Right lobe of liver (tissue), 6 donors: ENCODE results near the gene PRKAR2B. TPM values are rescaled to one million over a fixed set of nuclear protein-coding genes. Genes with fewer than 3 reads are reported as not detected.

ENCODE experiments used
- ATAC-seq, 4 donors: fragments of 200-7000 bp; cut with Tn5 transposase; one replicate each; pipeline ENCODE4 v1.9.1; 2020; ENCODE audit warnings: mild to moderate bottlenecking in 4 of 4, moderate library complexity in 4 of 4
- DNase-seq, 3 donors: peaks; one replicate each; pipeline ENCODE4 v3.0.0-alpha.2; 2020
- H3K27ac ChIP-seq, 3 donors: fragments of 200-600 bp; one replicate each; pipeline ENCODE4 v1.8.0; 2022
- H3K27me3 ChIP-seq, 2 donors: fragments of 200-600 bp; one replicate each; pipeline ENCODE4 v1.8.0; 2022
- H3K36me3 ChIP-seq, 4 donors: fragments of 200-600 bp; sonication (generic) in 1 of 4; one replicate each; pipeline versions ENCODE4 v1.5.1 to v1.8.0; 2017 to 2022; ENCODE audit warnings: control low read depth in 1 of 4
- H3K4me1 ChIP-seq, 4 donors: fragments of 200-600 bp; sonication (generic) in 1 of 4; one replicate each; pipeline versions ENCODE4 v1.5.1 to v1.8.0; 2017 to 2022; ENCODE audit warnings: control low read depth in 1 of 4
- H3K4me3 ChIP-seq, 3 donors: fragments of 200-600 bp; one replicate each; pipeline ENCODE4 v1.8.0; 2022
- H3K9me3 ChIP-seq, 4 donors: fragments of 200-600 bp; sonication (generic) in 1 of 4; one replicate each; pipeline versions ENCODE4 v1.5.1 to v1.8.0; 2017 to 2022; ENCODE audit warnings: control low read depth in 1 of 4
- CTCF ChIP-seq, 4 donors: fragments of 200-600 bp in 3 of 4; fragments of 450-650 bp in 1 of 4; IDR thresholded peaks; one replicate each; pipeline versions ENCODE4 v1.5.1 to v1.8.0; 2016 to 2022; ENCODE audit warnings: antibody characterized with exemption in 4 of 4, mild to moderate bottlenecking in 2 of 4
- POLR2A ChIP-seq: fragments of 450-650 bp; IDR thresholded peaks from one replicate; pipeline ENCODE4 v1.6.1; 2017; ENCODE audit warnings: antibody characterized with exemption, mild to moderate bottlenecking
- WGBS: methylation state at CpG from one replicate; pipeline ENCODE4 v1.1.6; 2018; ENCODE audit warnings: low coverage, low lambda C conversion rate; ENCODE audit not compliant: insufficient coverage; ENCODE audit errors: missing lambda C conversion rate; 5-methylcytosine and 5-hydroxymethylcytosine counted together
- intact Hi-C, 2 donors: fragments of 100-400 bp; cut with DNase I; formaldehyde crosslinking; loops; one replicate each; pipeline versions ENCODE4 v1.11.2 to v1.14.1; 2022
- total RNA-seq, 6 experiments: library from RNA; depleted of rRNA in 2 of 6; stranded (reverse); fragments of >200 nt in 2 of 6; fragmentation: NEBNext Ultra II Directional in 3 of 6; extraction: Animal tissue kit (Norgen Biotek cat#: 25700) in 3 of 6; gene quantifications; one replicate each; pipeline versions ENCODE4 v1.1.0 to v1.2.4, GENCODE V29; 2016 to 2023
- donor health status: DM: no; HTN: yes; CAD: no.
- donor health status: DM: no; HTN: no; CAD: no.
- donor health status: DM: no; HTN: no; CAD: no.
- donor health status: DM: no; HTN: yes; CAD: no.
- donor health status: DM: no; HTN: yes; CAD: no.

Gene PRKAR2B
- total RNA-seq, 6 experiments from 2014 or later: 1.4 to 2.9 (median 1.8) TPM

- ATAC-seq (no peak), DNase-seq (no peak)
- peaks cover 0 to 4% (median 0%) of the 10 kb centered on the region in 4 donors for H3K4me1 ChIP-seq
- H3K4me3 ChIP-seq: no peak overlapping the region
- 97% methylated on average over 9 of the region's 10 CpGs for WGBS
- H3K27me3 ChIP-seq: no peaks in the 10 kb centered on the region
- H3K9me3 ChIP-seq: no peaks in the 10 kb centered on the region
- TF ChIP-seq CTCF (IDR thresholded peaks at IDR 0.05) (no peak), POLR2A (no peak)
- no peak overlapping the region for H3K27ac ChIP-seq
- intact Hi-C loops: no loop called here
- peaks cover 0 to 71% (median 27%) of the 10 kb centered on the region in 4 donors for H3K36me3 ChIP-seq
Measured at GRCh38 chr7:107196834-107197610, 152.5 kb downstream of the PRKAR2B start.

- H3K4me3 ChIP-seq: no peak overlapping the region
- no peaks in the 10 kb centered on the region for H3K9me3 ChIP-seq
- intact Hi-C loops: no loop called here
- DNase-seq (peak in 1 of 3 donors; percentile 34), ATAC-seq (peak; percentile 82 to 87 (median 83))
- no peak overlapping the region for H3K27ac ChIP-seq
- H3K4me1 ChIP-seq: no peaks in the 10 kb centered on the region
- 55% methylated on average over 4 of the region's 4 CpGs for WGBS
- peaks cover 0 to 74% (median 25%) of the 10 kb centered on the region in 4 donors for H3K36me3 ChIP-seq
- H3K27me3 ChIP-seq: no peaks in the 10 kb centered on the region
- TF ChIP-seq POLR2A (no peak), CTCF (IDR thresholded peaks at IDR 0.05) (peak; percentile 40 to 50 (median 41))
Measured at GRCh38 chr7:107201795-107202450, 157.4 kb downstream of the PRKAR2B start.

GRCh38 chr7:107203607-107204006 lies 159.1 kb downstream of the PRKAR2B start:
- WGBS: 92% methylated on average over 5 of the region's 7 CpGs
- H3K9me3 ChIP-seq: no peaks in the 10 kb centered on the region
- no peak overlapping the region for H3K27ac ChIP-seq
- no peak for DNase-seq
- H3K27me3 ChIP-seq: no peaks in the 10 kb centered on the region
- TF ChIP-seq CTCF (IDR thresholded peaks at IDR 0.05) (no peak), POLR2A (no peak)
- no peak for ATAC-seq
- H3K4me1 ChIP-seq: no peaks in the 10 kb centered on the region
- peaks cover 0 to 62% (median 26%) of the 10 kb centered on the region in 4 donors for H3K36me3 ChIP-seq
- H3K4me3 ChIP-seq: no peak overlapping the region
- intact Hi-C loops: no loop called here

- 97% methylated on average over 6 of the region's 6 CpGs for WGBS
- Histone ChIP-seq H3K36me3 (peaks cover 0 to 37% (median 17%) of the 10 kb centered on the region in 4 donors), H3K4me1 (no peaks in the 10 kb centered on the region), H3K27me3 (no peaks in the 10 kb centered on the region), H3K9me3 (no peaks in the 10 kb centered on the region), H3K27ac (no peak overlapping the region), H3K4me3 (no peak overlapping the region)
- no peak for TF ChIP-seq POLR2A
- no peak for TF ChIP-seq CTCF (IDR thresholded peaks at IDR 0.05)
- no peak for ATAC-seq
- DNase-seq: no peak
- intact Hi-C loops: no loop called here
Measured at GRCh38 chr7:107206136-107206535, 161.6 kb downstream of the PRKAR2B start.
